Bronchial epithelial cell (primary cell): ENCODE data around the gene SCGB3A1. TPM values are rescaled to one million over a fixed set of nuclear protein-coding genes. Genes with fewer than 3 reads are reported as not detected.

Experiments used
- DNase-seq: peaks from one replicate; pipeline ENCODE4 v3.0.0-alpha.2; 2010; ENCODE audit warnings: low read depth
- FAIRE-seq: peaks from 2 replicates; lab custom pipeline; 2011; peaks lifted over from hg19 to GRCh38; lab: Jason Lieb, UNC
- H3K27me3 ChIP-seq: 2 replicates; pipeline ENCODE4 v1.5.1; 2011; ENCODE audit warnings: low read length; ENCODE audit not compliant: control insufficient read depth, insufficient read depth
- H3K36me3 ChIP-seq: 2 replicates; pipeline ENCODE4 v1.5.1; 2011; ENCODE audit warnings: low read length; ENCODE audit not compliant: control insufficient read depth, insufficient read depth
- H3K4me3 ChIP-seq: 2 replicates; pipeline ENCODE4 v1.5.1; 2011; ENCODE audit warnings: mild to moderate bottlenecking, low read depth, low read length, control low read depth
- total RNA-seq: library from RNA; depleted of rRNA; stranded (reverse); fragments of >200 nt; gene quantifications from 2 replicates; pipeline ENCODE4 v1.2.1, GENCODE V29; 2014
- TF ChIP-seq, protein P1 (sequence below): IDR thresholded peaks from 2 replicates; pipeline ENCODE4 v1.5.1; 2011; ENCODE audit warnings: mild to moderate bottlenecking, moderate library complexity, low read length, control low read depth, inconsistent platforms; ENCODE audit not compliant: insufficient read depth, severe bottlenecking

SCGB3A1 gene
- total RNA-seq, 1 donor from 2014 or later: not detected

DNA sequence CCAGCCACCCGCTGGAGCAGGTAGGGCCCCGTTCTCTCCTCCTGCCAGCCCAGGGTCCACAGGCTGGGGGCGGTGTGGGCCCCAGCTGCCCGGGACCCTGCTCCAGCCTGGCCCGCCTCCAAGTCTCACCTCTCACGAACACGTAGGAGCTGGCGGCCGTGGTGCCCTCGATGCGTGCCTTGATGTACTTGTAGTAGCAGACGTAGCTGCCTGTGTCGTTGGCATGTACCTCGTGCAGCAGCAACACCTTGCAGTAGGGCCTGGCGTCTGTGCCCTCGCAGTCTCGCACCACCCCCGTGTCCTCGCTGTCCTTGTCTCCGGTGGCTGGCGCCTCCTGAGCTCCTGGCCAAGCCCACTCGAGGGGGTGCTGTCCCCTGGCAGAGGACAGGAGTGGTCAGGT is 39.1 kb upstream of the SCGB3A1 start:
- no peak overlapping the region for H3K4me3 ChIP-seq
- FAIRE-seq: no peak
- H3K27me3 ChIP-seq: no peaks in the 10 kb centered on the region
- H3K36me3 ChIP-seq: no peaks in the 10 kb centered on the region
- no peak for DNase-seq
- TF ChIP-seq, protein P1, sequence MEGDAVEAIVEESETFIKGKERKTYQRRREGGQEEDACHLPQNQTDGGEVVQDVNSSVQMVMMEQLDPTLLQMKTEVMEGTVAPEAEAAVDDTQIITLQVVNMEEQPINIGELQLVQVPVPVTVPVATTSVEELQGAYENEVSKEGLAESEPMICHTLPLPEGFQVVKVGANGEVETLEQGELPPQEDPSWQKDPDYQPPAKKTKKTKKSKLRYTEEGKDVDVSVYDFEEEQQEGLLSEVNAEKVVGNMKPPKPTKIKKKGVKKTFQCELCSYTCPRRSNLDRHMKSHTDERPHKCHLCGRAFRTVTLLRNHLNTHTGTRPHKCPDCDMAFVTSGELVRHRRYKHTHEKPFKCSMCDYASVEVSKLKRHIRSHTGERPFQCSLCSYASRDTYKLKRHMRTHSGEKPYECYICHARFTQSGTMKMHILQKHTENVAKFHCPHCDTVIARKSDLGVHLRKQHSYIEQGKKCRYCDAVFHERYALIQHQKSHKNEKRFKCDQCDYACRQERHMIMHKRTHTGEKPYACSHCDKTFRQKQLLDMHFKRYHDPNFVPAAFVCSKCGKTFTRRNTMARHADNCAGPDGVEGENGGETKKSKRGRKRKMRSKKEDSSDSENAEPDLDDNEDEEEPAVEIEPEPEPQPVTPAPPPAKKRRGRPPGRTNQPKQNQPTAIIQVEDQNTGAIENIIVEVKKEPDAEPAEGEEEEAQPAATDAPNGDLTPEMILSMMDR: no peak

DNA sequence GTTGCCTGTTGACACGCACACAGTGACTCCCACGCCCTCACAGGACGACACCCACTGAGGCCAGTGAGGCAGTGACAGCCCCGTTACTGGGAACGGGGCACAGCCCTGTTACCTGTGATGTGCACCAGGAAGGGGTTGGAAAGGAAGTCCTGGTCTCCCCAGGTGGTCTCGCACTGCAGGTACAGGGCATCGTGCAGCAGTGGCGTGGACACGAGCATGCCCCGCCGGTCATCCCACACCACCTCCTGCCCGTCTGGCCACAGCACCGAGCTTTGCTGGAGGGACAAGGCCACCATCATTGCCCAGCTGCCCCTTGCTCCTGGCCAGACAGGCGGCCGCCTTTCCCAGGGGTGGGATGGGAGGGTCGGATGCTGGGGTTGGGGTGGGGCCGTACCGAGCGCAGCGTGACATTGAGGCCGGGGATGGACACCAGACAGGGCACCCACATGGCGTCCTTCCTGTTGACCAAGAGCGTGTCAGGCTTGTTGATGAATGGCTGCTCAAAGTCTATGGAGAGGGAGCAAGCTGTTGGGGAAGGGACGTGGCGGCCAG is 38.6 kb upstream of the SCGB3A1 start:
- H3K27me3 ChIP-seq: no peaks in the 10 kb centered on the region
- TF ChIP-seq, protein P1: no peak
- FAIRE-seq: no peak
- no peaks in the 10 kb centered on the region for H3K36me3 ChIP-seq
- H3K4me3 ChIP-seq: no peak overlapping the region
- no peak for DNase-seq

DNA sequence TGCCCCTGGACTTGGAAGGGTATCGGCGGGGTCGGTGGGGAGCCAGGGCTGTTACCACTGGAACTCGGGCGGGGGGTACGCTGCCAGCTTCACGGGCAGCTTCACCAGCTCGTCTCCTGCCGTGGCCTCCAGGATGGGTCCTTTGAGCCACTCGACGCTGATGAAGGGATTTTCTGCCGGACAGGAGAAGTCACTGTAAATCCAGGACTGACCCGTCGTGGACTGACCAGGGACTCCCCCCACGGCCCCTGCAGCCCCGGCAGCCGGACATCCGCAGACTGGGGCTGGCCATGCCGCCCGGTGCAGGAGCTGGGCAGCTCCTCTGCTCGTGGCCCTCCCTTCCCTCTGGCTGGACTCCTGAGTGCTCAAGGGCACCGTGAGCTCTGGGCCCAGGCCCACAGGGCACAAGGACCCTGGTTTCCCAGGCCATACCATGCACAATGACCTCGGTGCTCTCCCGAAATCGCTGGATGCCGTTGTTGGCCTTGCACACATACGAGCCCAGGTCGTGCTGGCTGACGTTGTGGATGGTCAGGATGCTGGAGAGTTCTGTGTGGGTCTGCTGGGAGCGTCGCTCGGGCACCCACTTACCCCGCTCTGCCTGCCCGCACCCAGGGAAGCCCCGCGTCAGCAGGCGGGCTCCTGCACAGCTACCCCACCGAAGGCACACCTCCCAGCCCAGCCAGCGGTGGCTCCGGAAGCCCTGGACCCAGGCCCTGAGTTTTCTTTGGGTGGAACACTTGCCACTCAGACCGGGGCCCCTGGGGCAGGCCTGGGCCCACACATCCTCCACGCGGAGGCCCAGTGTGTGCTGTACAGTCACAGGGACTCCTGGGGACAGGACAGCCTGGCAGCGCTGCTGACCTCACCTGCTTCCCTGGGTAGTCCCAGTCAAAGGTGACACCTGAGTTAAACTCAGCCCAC is 37.8 kb upstream of the SCGB3A1 start:
- Histone ChIP-seq H3K4me3 (no peak overlapping the region), H3K27me3 (no peaks in the 10 kb centered on the region), H3K36me3 (no peaks in the 10 kb centered on the region)
- DNase-seq: no peak
- FAIRE-seq: no peak
- TF ChIP-seq, protein P1: no peak

DNA sequence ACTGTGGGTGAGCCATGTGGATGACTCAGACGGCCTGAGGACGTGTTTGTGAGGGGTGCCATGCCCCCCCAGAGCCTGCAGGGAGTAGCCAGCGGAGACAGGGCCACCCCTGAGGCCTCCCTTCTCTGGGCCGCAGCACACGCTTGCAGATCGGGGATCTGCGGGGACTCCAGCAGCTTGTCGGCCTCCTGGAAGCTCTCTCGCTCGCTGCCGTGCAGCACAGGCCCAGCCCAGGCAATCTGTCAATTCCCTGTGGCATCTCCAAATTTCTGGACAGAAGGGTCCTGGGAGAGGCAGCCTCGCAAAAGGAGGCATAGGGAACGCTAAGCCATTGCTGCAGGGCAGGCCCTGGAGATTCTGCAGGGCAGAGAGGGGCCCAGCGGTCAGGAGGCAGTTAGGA is 36.9 kb upstream of the SCGB3A1 start:
- H3K36me3 ChIP-seq: no peaks in the 10 kb centered on the region
- no peak overlapping the region for H3K4me3 ChIP-seq
- DNase-seq: no peak
- no peak for FAIRE-seq
- no peaks in the 10 kb centered on the region for H3K27me3 ChIP-seq
- TF ChIP-seq, protein P1: no peak

DNA sequence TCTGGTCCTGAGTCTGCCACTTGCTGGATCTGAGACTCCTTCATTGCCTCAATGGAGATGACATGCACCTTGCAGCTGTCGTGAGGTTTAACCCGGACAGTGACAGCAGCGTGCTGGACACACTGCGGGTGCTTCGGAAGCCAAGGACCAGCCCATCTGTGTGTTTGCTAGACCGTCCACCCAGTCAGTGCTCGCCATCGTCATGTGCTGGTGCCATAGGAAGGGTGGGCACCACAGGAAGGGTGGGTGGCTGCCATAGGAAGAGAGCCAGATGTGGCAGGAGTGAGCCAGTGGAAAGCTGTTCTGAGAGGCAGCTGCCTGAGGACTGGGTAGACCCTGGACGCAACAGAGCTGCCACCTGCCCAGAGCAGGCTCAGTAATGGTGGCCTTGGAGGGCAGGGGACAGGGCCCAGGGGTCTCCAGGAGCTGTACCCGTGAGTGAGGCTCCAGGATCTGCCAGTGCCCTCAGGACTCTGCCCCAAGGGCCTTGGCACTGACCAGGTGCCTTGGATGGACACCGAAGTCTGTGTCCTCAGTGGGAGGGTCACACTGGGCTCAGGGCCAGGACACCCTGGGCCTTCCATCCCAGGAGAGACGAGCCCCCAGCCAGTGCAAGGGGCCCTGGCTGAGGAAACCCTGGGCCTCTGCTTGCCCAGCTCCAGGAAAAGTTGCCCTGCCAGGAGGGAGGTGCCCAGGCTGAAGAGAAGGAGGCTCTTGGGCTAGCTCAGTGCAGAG is 36.3 kb upstream of the SCGB3A1 start:
- Histone ChIP-seq H3K27me3 (no peaks in the 10 kb centered on the region), H3K4me3 (no peak overlapping the region), H3K36me3 (no peaks in the 10 kb centered on the region)
- TF ChIP-seq, protein P1: no peak
- DNase-seq (no peak), FAIRE-seq (peak; percentile 43)
